ENCODE results near the gene CCDC47. TPM values are rescaled to one million over a fixed set of nuclear protein-coding genes. Genes with fewer than 3 reads are reported as not detected.

The CCDC47 gene
- total RNA-seq: 47.0 TPM

GRCh38 chr17:63773272-63774140 is at the start of gene CCDC47:
CCDC47 (minus strand) TSS chr17:63773597; CDS start chr17:63766175, 7,422 bp downstream.

GRCh38 chr17:63774141-63774968 is 958 bp upstream of the CCDC47 start, which contains the start of gene DDX42:
DDX42 (plus strand) TSS chr17:63774170; CDS start chr17:63787050, 12,880 bp downstream.

GRCh38 chr17:63741408-63742173 is 31.8 kb downstream of the CCDC47 start, which contains the start of gene STRADA:
STRADA (minus strand) TSS chr17:63741799; CDS start chr17:63728369, 13,430 bp downstream.

GRCh38 chr17:63699638-63700527 is 73.5 kb downstream of the CCDC47 start, which contains the start of gene LIMD2:
LIMD2 (minus strand) TSS chr17:63700125; CDS start chr17:63699298, 827 bp downstream.

Other genes starting within 250 kb of the CCDC47 start
- 47.3 TPM for gene DCAF7, start 223.1 kb downstream of the CCDC47 start, total RNA-seq
- 7.2 TPM for gene TACO1, start 172.7 kb downstream of the CCDC47 start, total RNA-seq
- 45.4 TPM for gene MAP3K3, start 151.2 kb downstream of the CCDC47 start, total RNA-seq
- 31.6 TPM for gene LIMD2, start 73.5 kb downstream of the CCDC47 start, total RNA-seq
- gene STRADA, start 31.8 kb downstream of the CCDC47 start, total RNA-seq: 64.8 TPM
- gene DDX42, start 573 bp upstream of the CCDC47 start, total RNA-seq: 155 TPM
- gene PSMC5, start 53.8 kb upstream of the CCDC47 start, total RNA-seq: 35.4 TPM
- gene FTSJ3, start 54.1 kb upstream of the CCDC47 start, total RNA-seq: 46.0 TPM
- 16.6 TPM for gene SMARCD2, start 69.1 kb upstream of the CCDC47 start, total RNA-seq
- not detected for gene CSH2, start 100.1 kb upstream of the CCDC47 start, total RNA-seq
- gene GH2, start 108.3 kb upstream of the CCDC47 start, total RNA-seq: not detected
- not detected for gene CSH1, start 123.0 kb upstream of the CCDC47 start, total RNA-seq
- gene CSHL1, start 137.7 kb upstream of the CCDC47 start, total RNA-seq: not detected
- not detected for gene GH1, start 145.2 kb upstream of the CCDC47 start, total RNA-seq
- gene CD79B, start 158.7 kb upstream of the CCDC47 start, total RNA-seq: 0.63 TPM
- not detected for gene SCN4A, start 199.3 kb upstream of the CCDC47 start, total RNA-seq
- gene PRR29, start 224.8 kb upstream of the CCDC47 start, total RNA-seq: 1.9 TPM
- gene ICAM2, start 247.0 kb upstream of the CCDC47 start, total RNA-seq: 6.6 TPM

Data from parietal lobe (tissue), 1 donor.